PC-3 (cell line): Measurements from ENCODE around the gene TMEM178B. TPM values are rescaled to one million over a fixed set of nuclear protein-coding genes. Genes with fewer than 3 reads are reported as not detected.

Experiments used
- ATAC-seq: fragments of 200-7000 bp; cut with Tn5 transposase; 2 replicates; pipeline ENCODE4 v1.9.1; 2020; ENCODE audit warnings: mild to moderate bottlenecking, moderate library complexity
- BruUV-seq: library from RNA; stranded (reverse); fragments of 400-500 nt; replicated peaks from 2 replicates; lab custom pipeline; 2021; lab: Mats Ljungman, UMichigan
- CTCF ChIA-PET: fragments of 300-600 bp; sonication (Branson Sonifier 250); formaldehyde crosslinking; loops from one replicate; lab custom pipeline; 2022; ENCODE audit warnings: antibody characterized with exemption; lab: Charles Lee
- POLR2A ChIA-PET: fragments of 300-600 bp; sonication (Branson Sonifier 250); formaldehyde crosslinking; loops from one replicate; lab custom pipeline; 2022; ENCODE audit warnings: antibody characterized with exemption; ENCODE audit not compliant: unreplicated experiment; lab: Charles Lee
- DNase-seq: peaks from one replicate; pipeline ENCODE4 v3.0.0-alpha.2; 2015
- H2AFZ ChIP-seq: fragments of 300-600 bp; sonication (generic); 2 replicates; pipeline ENCODE4 v1.6.0; 2016; ENCODE audit warnings: antibody characterized with exemption, low read length
- H3F3A ChIP-seq: fragments of 300-600 bp; sonication (generic); one replicate; pipeline ENCODE4 v1.6.0; 2017; ENCODE audit warnings: antibody characterized with exemption, low read length, control low read depth, mild to moderate bottlenecking; ENCODE audit not compliant: unreplicated experiment
- H3K27ac ChIP-seq: fragments of 300-600 bp; sonication (generic); 2 replicates; pipeline ENCODE4 v1.5.1; 2016; ENCODE audit warnings: mild to moderate bottlenecking, low read length
- H3K27me3 ChIP-seq: fragments of 300-600 bp; sonication (generic); 2 replicates; pipeline ENCODE4 v1.6.1; 2016; ENCODE audit warnings: low read length, mixed read lengths
- H3K36me3 ChIP-seq: fragments of 300-600 bp; sonication (generic); 2 replicates; pipeline ENCODE4 v1.6.1; 2016; ENCODE audit warnings: low read depth, mixed run types, low read length, mixed read lengths
- H3K4me1 ChIP-seq: fragments of 300-600 bp; sonication (generic); 2 replicates; pipeline ENCODE4 v1.5.1; 2016; ENCODE audit warnings: low read length; ENCODE audit not compliant: insufficient read depth
- H3K4me2 ChIP-seq: fragments of 300-600 bp; sonication (generic); 2 replicates; pipeline ENCODE4 v1.6.0; 2016; ENCODE audit warnings: low read length
- H3K4me3 ChIP-seq: fragments of 300-600 bp; sonication (generic); 2 replicates; pipeline ENCODE4 v1.5.1; 2016; ENCODE audit warnings: mild to moderate bottlenecking, low read length, mixed read lengths
- H3K79me2 ChIP-seq: fragments of 300-600 bp; sonication (generic); 2 replicates; pipeline ENCODE4 v1.6.1; 2017; ENCODE audit warnings: low read length, mixed read lengths
- H3K9ac ChIP-seq: fragments of 300-600 bp; sonication (generic); 2 replicates; pipeline ENCODE4 v1.6.0; 2016; ENCODE audit warnings: mild to moderate bottlenecking, low read length
- H3K9me2 ChIP-seq: fragments of 300-600 bp; sonication (generic); replicated peaks from 2 replicates; pipeline ENCODE4 v1.6.1; 2016; ENCODE audit warnings: mixed run types, low read length, mixed read lengths
- H3K9me3 ChIP-seq: fragments of 300-600 bp; sonication (generic); 2 replicates; pipeline ENCODE4 v1.6.1; 2016; ENCODE audit warnings: low read length, mixed read lengths
- H4K20me1 ChIP-seq: fragments of 300-600 bp; sonication (generic); 2 replicates; pipeline ENCODE4 v1.6.1; 2016; ENCODE audit warnings: low read length, mixed read lengths
- CTCF ChIP-seq: fragments of 300-600 bp; sonication (generic); conservative IDR thresholded peaks from 2 replicates; pipeline ENCODE4 v1.5.1; 2017; ENCODE audit warnings: antibody characterized with exemption, low read depth, mild to moderate bottlenecking, low read length
- EZH2 ChIP-seq: fragments of 300-600 bp; sonication (generic); IDR thresholded peaks from one replicate; pipeline ENCODE4 v1.6.1; 2017; ENCODE audit warnings: antibody characterized with exemption, mild to moderate bottlenecking, low read length; ENCODE audit not compliant: unreplicated experiment
- EZH2phosphoT487 ChIP-seq: fragments of 300-600 bp; sonication (generic); IDR thresholded peaks from 2 replicates; pipeline ENCODE4 v1.6.1; 2018; ENCODE audit warnings: mild to moderate bottlenecking, antibody characterized with exemption, low read length, borderline replicate concordance
- intact Hi-C: fragments of 100-400 bp; cut with micrococcal nuclease; formaldehyde crosslinking; loops from 2 replicates; pipeline ENCODE4 v1.9.0; 2023
- total RNA-seq: library from RNA; depleted of rRNA; stranded (reverse); fragments of >200 nt; gene quantifications from 2 replicates; pipeline ENCODE4 v1.2.3, GENCODE V29; 2014; rRNA removed

Gene TMEM178B
- total RNA-seq, 1 experiment from 2014 or later: 0.29 TPM

- no peak overlapping the region for H3K4me3 ChIP-seq
- intact Hi-C loops: no loop called here
- POLR2A ChIA-PET: no interaction called here
- no peaks in the 10 kb centered on the region for H3K9me3 ChIP-seq
- no peak overlapping the region for H3K4me2 ChIP-seq
- DNase-seq: no peak
- no peaks in the 10 kb centered on the region for H3K79me2 ChIP-seq
- no TSS peak for BruUV-seq
- H4K20me1 ChIP-seq: no peaks in the 10 kb centered on the region
- no peak for TF ChIP-seq EZH2
- TF ChIP-seq EZH2phosphoT487: no peak
- TF ChIP-seq CTCF: no peak
- H3K4me1 ChIP-seq: no peaks in the 10 kb centered on the region
- CTCF ChIA-PET: no interaction called here
- no peak overlapping the region for H2AFZ ChIP-seq
- no peak overlapping the region for H3K9ac ChIP-seq
- no peaks in the 10 kb centered on the region for H3K36me3 ChIP-seq
- H3K9me2 ChIP-seq: no peaks in the 10 kb centered on the region
- H3F3A ChIP-seq: no peaks in the 10 kb centered on the region
- no peak overlapping the region for H3K27ac ChIP-seq
- no peak for ATAC-seq
- H3K27me3 ChIP-seq: peaks cover 52% of the 10 kb centered on the region
These were observed 453.2 kb downstream of the TMEM178B start for GRCh38 chr7:141527076-141527475.

- no peaks in the 10 kb centered on the region for H3K4me1 ChIP-seq
- H2AFZ ChIP-seq: no peak overlapping the region
- H3F3A ChIP-seq: no peaks in the 10 kb centered on the region
- no peak for ATAC-seq
- H3K9me2 ChIP-seq: no peaks in the 10 kb centered on the region
- no peaks in the 10 kb centered on the region for H3K79me2 ChIP-seq
- no peak overlapping the region for H3K4me3 ChIP-seq
- H3K9ac ChIP-seq: no peak overlapping the region
- ChIA-PET CTCF (no interaction called here), POLR2A (interaction anchor here (0.6 kb wide), 1 partner anchor 659 kb away, joined by 4 read pairs; no protein-coding TSS in a partner anchor)
- no peak for DNase-seq
- intact Hi-C loops: no loop called here
- no peaks in the 10 kb centered on the region for H3K9me3 ChIP-seq
- H3K27ac ChIP-seq: no peak overlapping the region
- H3K27me3 ChIP-seq: peaks cover 39% of the 10 kb centered on the region
- no peaks in the 10 kb centered on the region for H4K20me1 ChIP-seq
- no TSS peak for BruUV-seq
- H3K4me2 ChIP-seq: no peak overlapping the region
- no peaks in the 10 kb centered on the region for H3K36me3 ChIP-seq
- TF ChIP-seq EZH2: no peak
- TF ChIP-seq EZH2phosphoT487: no peak
- no peak for TF ChIP-seq CTCF
These were observed 454.5 kb downstream of the TMEM178B start for GRCh38 chr7:141528399-141528798.

Other genes with a start within 250 kb of the TMEM178B start
- 15.2 and 15.7 TPM in 2 replicates for gene BRAF, start 149.1 kb upstream of the TMEM178B start, total RNA-seq
- 38.5 and 57.1 TPM in 2 replicates for gene MRPS33, start 59.1 kb upstream of the TMEM178B start, total RNA-seq